ENCODE results near the gene KRT85. TPM values are rescaled to one million over a fixed set of nuclear protein-coding genes. Genes with fewer than 3 reads are reported as not detected.

Gene KRT85
- total and polyA plus RNA-seq, 2 donors (not counting 3 experiments of a cell fraction or from before 2014, with no cell fraction given) = not detected

DNA sequence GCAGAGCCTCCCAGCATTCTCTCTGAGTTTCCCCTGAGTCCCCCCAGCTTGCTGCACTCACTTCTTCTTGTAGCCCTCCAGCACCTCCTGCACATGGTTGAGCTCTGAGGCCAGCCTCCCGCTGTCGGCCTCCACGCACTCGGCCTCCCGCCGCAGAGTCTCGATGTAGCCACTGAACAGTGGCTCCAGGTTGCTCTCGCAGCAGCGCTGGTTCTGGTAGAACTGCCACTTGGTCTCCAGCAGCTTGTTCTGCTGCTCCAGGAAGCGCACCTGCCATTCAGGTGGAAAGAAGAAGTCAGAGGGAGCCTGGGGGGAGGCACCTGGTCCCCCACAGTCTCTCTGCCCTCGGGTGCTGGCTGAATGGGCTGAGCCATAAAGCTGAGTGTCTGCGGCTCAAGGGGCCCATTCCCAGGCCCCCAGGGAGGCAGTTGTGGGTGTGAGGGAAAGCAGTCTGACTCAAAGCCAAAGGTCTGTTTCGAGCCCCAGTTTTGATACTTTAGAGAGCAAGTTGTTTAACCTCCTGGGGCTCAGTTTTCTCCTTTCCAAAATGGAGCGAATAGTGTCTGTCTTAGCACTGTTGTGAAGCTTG, 2.3 kb downstream of the KRT85 start:
- no peak for FAIRE-seq

More for the DNA sequence above, 2.3 kb downstream of the KRT85 start:
- Histone ChIP-seq H3K79me2 (ENCODE audit: control insufficient read depth, insufficient read depth, low read length) (no peaks in the 10 kb centered on the region), H3K9ac (replicated peaks; ENCODE audit: extremely low read depth, insufficient read depth, low read length) (no peak overlapping the region), H3K9me3 (replicated peaks; ENCODE audit: control insufficient read depth, insufficient read depth, low read length) (no peaks in the 10 kb centered on the region), H4K20me1 (replicated peaks; ENCODE audit: control insufficient read depth, extremely low read depth, insufficient read depth, low read length) (no peaks in the 10 kb centered on the region), H3K36me3 (ENCODE audit: control insufficient read depth in 2 of 2, extremely low read depth in 1 of 2, insufficient read depth in 2 of 2, low read length in 2 of 2) (no peaks in the 10 kb centered on the region), H3K9me1 (replicated peaks; ENCODE audit: control insufficient read depth, extremely low read depth, insufficient read depth, low read length) (no peaks in the 10 kb centered on the region), H3K27ac (ENCODE audit: insufficient read depth, low read depth, low read length) (no peak overlapping the region), H2AFZ (ENCODE audit: low read depth, low read length) (no peak overlapping the region), H3K4me2 (ENCODE audit: insufficient read depth, low read length) (no peak overlapping the region), H3K4me3 (replicated peaks in 1 of 3; ENCODE audit: insufficient read depth in 1 of 3, low read depth in 1 of 3, low read length in 3 of 3) (no peak overlapping the region), H3K27me3 (ENCODE audit: control insufficient read depth in 2 of 2, insufficient read depth in 2 of 2, low read length in 2 of 2) (peaks cover 2 to 10% of the 10 kb centered on the region in 2 experiments), H3K4me1 (ENCODE audit: control insufficient read depth, extremely low read depth, insufficient read depth, low read length) (no peaks in the 10 kb centered on the region)
- POLR2A ChIA-PET = no interaction called here
- BruUV-seq (replicated peaks) = no TSS peak
- intact Hi-C loops (cut with micrococcal nuclease) (no loop called here), dilution Hi-C loops (cut with MboI; ENCODE audit: extremely low pct_ligation_motif_present, low sequenced_read_pairs) (no loop called here)
- TF ChIP-seq GATA2 (IDR thresholded peaks at IDR 0.05; ENCODE audit: insufficient read depth, insufficient read length, low read depth, low read length) = no peak
- no peak for TF ChIP-seq JUN (IDR thresholded peaks at IDR 0.05; ENCODE audit: borderline replicate concordance, insufficient read depth, insufficient read length, low read depth)
- no peak for TF ChIP-seq EZH2 (IDR thresholded peaks at IDR 0.05; ENCODE audit: borderline replicate concordance, low read depth, low read length, severe bottlenecking)
- TF ChIP-seq, protein P1, sequence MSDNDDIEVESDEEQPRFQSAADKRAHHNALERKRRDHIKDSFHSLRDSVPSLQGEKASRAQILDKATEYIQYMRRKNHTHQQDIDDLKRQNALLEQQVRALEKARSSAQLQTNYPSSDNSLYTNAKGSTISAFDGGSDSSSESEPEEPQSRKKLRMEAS (IDR thresholded peaks at IDR 0.05; ENCODE audit: insufficient read depth, insufficient read length) = no peak
- TF ChIP-seq POLR2AphosphoS5 (IDR thresholded peaks at IDR 0.05; ENCODE audit: insufficient read depth, low read depth, low read length) = no peak
- no peak for TF ChIP-seq FOS (IDR thresholded peaks at IDR 0.05; ENCODE audit: borderline replicate concordance, insufficient read depth, low read length)
- TF ChIP-seq, protein P2, sequence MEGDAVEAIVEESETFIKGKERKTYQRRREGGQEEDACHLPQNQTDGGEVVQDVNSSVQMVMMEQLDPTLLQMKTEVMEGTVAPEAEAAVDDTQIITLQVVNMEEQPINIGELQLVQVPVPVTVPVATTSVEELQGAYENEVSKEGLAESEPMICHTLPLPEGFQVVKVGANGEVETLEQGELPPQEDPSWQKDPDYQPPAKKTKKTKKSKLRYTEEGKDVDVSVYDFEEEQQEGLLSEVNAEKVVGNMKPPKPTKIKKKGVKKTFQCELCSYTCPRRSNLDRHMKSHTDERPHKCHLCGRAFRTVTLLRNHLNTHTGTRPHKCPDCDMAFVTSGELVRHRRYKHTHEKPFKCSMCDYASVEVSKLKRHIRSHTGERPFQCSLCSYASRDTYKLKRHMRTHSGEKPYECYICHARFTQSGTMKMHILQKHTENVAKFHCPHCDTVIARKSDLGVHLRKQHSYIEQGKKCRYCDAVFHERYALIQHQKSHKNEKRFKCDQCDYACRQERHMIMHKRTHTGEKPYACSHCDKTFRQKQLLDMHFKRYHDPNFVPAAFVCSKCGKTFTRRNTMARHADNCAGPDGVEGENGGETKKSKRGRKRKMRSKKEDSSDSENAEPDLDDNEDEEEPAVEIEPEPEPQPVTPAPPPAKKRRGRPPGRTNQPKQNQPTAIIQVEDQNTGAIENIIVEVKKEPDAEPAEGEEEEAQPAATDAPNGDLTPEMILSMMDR (IDR thresholded peaks at IDR 0.05; ENCODE audit: extremely low read depth in 1 of 2, insufficient read depth in 1 of 2, low read depth in 1 of 2, low read length in 2 of 2) = no peak
- no peak for TF ChIP-seq POLR2A (IDR thresholded peaks at IDR 0.05; ENCODE audit: low read depth, low read length)
- TF ChIP-seq MYC (IDR thresholded peaks at IDR 0.05; ENCODE audit: low read depth, low read length) = no peak
- CTCF ChIA-PET = interaction anchor here (0.8 to 1.6 kb wide), 6 partner anchors 8 to 616 kb away, joined by 3 to 5 read pairs (median 3); no protein-coding TSS in a partner anchor
- no peak for DNase-seq (ENCODE audit: low read depth, low spot score)

Measured in endothelial cell of umbilical vein (primary cell).